Astrocyte of the cerebellum (primary cell): ENCODE measurements around the gene TMEM184A.
A peak's percentile ranks its signal among the peaks of the same experiment; 100 is the strongest.

Experiments used
- DNase-seq: peaks from one replicate; pipeline ENCODE4 v3.0.0-alpha.2; 2011; ENCODE audit warnings: low read depth
- H3K4me3 ChIP-seq: 2 replicates; pipeline ENCODE4 v1.5.1; 2011; ENCODE audit warnings: mild to moderate bottlenecking, low read depth, low read length, moderate library complexity
- CTCF ChIP-seq: IDR thresholded peaks from 2 replicates; pipeline ENCODE4 v1.5.1; 2012; ENCODE audit warnings: low read length, low read depth, moderate library complexity, mild to moderate bottlenecking; ENCODE audit errors: missing control alignments
- in situ Hi-C: cut with HindIII; loops from 2 replicates; pipeline ENCODE4 v1.10.0; 2017; ENCODE audit warnings: low sequenced_read_pairs

TMEM184A gene

GRCh38 chr7:1509226-1509625 is 46.8 kb downstream of the TMEM184A start:
- DNase-seq = no peak
- no peak for TF ChIP-seq CTCF
- in situ Hi-C loops = no loop called here
- no peak overlapping the region for H3K4me3 ChIP-seq

- H3K4me3 ChIP-seq = no peak overlapping the region
- TF ChIP-seq CTCF = no peak
- DNase-seq = no peak
- in situ Hi-C loops = no loop called here
These were observed 47.7 kb downstream of the TMEM184A start for GRCh38 chr7:1508277-1508758.

- TF ChIP-seq CTCF = no peak
- in situ Hi-C loops = no loop called here
- H3K4me3 ChIP-seq = no peak overlapping the region
- DNase-seq = no peak
These were observed 50.1 kb downstream of the TMEM184A start for GRCh38 chr7:1505731-1506550.

- in situ Hi-C loops = no loop called here
- H3K4me3 ChIP-seq = peak within 1 kb of the TSS; percentile 74
- peak; percentile 62 for TF ChIP-seq CTCF
- DNase-seq = peak; percentile 63
These were observed 51.9 kb downstream of the TMEM184A start, which contains the start of gene INTS1 for GRCh38 chr7:1503816-1504775. INTS1 (minus strand) TSS chr7:1504389; CDS start chr7:1503960, 429 bp downstream.

- DNase-seq = no peak
- TF ChIP-seq CTCF = no peak
- H3K4me3 ChIP-seq = peak overlapping the region; percentile 74
- in situ Hi-C loops = no loop called here
These were observed 52.6 kb downstream of the TMEM184A start for GRCh38 chr7:1503390-1503789.

GRCh38 chr7:1502845-1503244 is 53.2 kb downstream of the TMEM184A start:
- no peak for TF ChIP-seq CTCF
- H3K4me3 ChIP-seq = peak overlapping the region; percentile 74
- no peak for DNase-seq

More at GRCh38 chr7:1502845-1503244, 53.2 kb downstream of the TMEM184A start:
- in situ Hi-C loops = no loop called here
